OCI-LY7 (cell line): Measurements from ENCODE around the gene ATP11A. TPM values are rescaled to one million over a fixed set of nuclear protein-coding genes. Genes with fewer than 3 reads are reported as not detected.

Source experiments
- BruUV-seq: library from RNA; stranded (reverse); fragments of 400-500 nt; replicated peaks from 2 replicates; lab custom pipeline; 2021; lab: Mats Ljungman, UMichigan
- CTCF ChIA-PET: fragments of 300-600 bp; sonication (Branson Sonifier 250); formaldehyde crosslinking; loops from one replicate; lab custom pipeline; 2022; ENCODE audit warnings: antibody characterized with exemption; ENCODE audit not compliant: unreplicated experiment; lab: Charles Lee
- POLR2A ChIA-PET: fragments of 300-600 bp; sonication (Branson Sonifier 250); formaldehyde crosslinking; loops from one replicate; lab custom pipeline; 2022; ENCODE audit warnings: antibody characterized with exemption; lab: Charles Lee
- DNase-seq: peaks from one replicate; pipeline ENCODE4 v3.0.0-alpha.2; 2015; ENCODE audit warnings: low spot score
- H2AFZ ChIP-seq: fragments of 200-600 bp; sonication (generic), shearing (Covaris generic); 2 replicates; pipeline ENCODE4 v1.6.1; 2014; ENCODE audit warnings: mild to moderate bottlenecking, antibody characterized with exemption, low read length, moderate library complexity
- H3K27ac ChIP-seq: fragments of 200-600 bp; sonication (generic); 2 replicates; pipeline ENCODE4 v1.5.1; 2014; ENCODE audit warnings: mixed run types, low read depth, mild to moderate bottlenecking, moderate library complexity, low read length, inconsistent platforms; ENCODE audit not compliant: poor library complexity, severe bottlenecking
- H3K36me3 ChIP-seq: fragments of 200-600 bp; sonication (generic); 2 replicates; pipeline ENCODE4 v1.6.1; 2014; ENCODE audit warnings: mild to moderate bottlenecking, antibody characterized with exemption, low read length, moderate library complexity, mixed read lengths; ENCODE audit not compliant: insufficient read depth
- H3K4me1 ChIP-seq: fragments of 200-600 bp; sonication (generic); 2 replicates; pipeline ENCODE4 v1.5.1; 2014; ENCODE audit warnings: mild to moderate bottlenecking, low read length; ENCODE audit not compliant: insufficient read depth, poor library complexity, severe bottlenecking
- H3K4me2 ChIP-seq: fragments of 200-600 bp; sonication (generic); 2 replicates; pipeline ENCODE4 v1.6.1; 2014; ENCODE audit warnings: mild to moderate bottlenecking, low read length
- H3K4me3 ChIP-seq: fragments of 200-600 bp; sonication (generic); 2 replicates; pipeline ENCODE4 v1.5.1; 2014; ENCODE audit warnings: mild to moderate bottlenecking, low read depth, low read length; ENCODE audit not compliant: poor library complexity, severe bottlenecking
- H3K79me2 ChIP-seq: fragments of 200-600 bp; sonication (generic); 2 replicates; pipeline ENCODE4 v1.6.1; 2016; ENCODE audit warnings: low read depth, mild to moderate bottlenecking, low read length, moderate library complexity, mixed read lengths; ENCODE audit not compliant: insufficient read depth
- H3K9me2 ChIP-seq: fragments of 200-600 bp; sonication (generic); 2 replicates; pipeline ENCODE4 v1.6.1; 2016; ENCODE audit warnings: mild to moderate bottlenecking, low read length, mixed read lengths; ENCODE audit not compliant: insufficient read depth
- H3K9me3 ChIP-seq: fragments of 200-600 bp; sonication (generic); 2 replicates; pipeline ENCODE4 v1.6.1; 2014; ENCODE audit warnings: mild to moderate bottlenecking, mixed run types, low read length, mixed read lengths
- H4K20me1 ChIP-seq: fragments of 200-600 bp; sonication (generic); 2 replicates; pipeline ENCODE4 v1.6.1; 2014; ENCODE audit warnings: mild to moderate bottlenecking, antibody characterized with exemption, low read length, moderate library complexity, mixed read lengths; ENCODE audit not compliant: insufficient read depth
- CTCF ChIP-seq: fragments of 200-600 bp; sonication (generic); conservative IDR thresholded peaks from 2 replicates; pipeline ENCODE4 v1.5.1; 2014; ENCODE audit warnings: mild to moderate bottlenecking, antibody characterized with exemption, low read length, moderate library complexity, mixed read lengths
- EZH2phosphoT487 ChIP-seq: fragments of 200-600 bp; sonication (generic); IDR thresholded peaks from 2 replicates; pipeline ENCODE4 v1.6.1; 2018; ENCODE audit warnings: low read depth, borderline replicate concordance, mild to moderate bottlenecking, mixed run types, antibody characterized with exemption, low read length, moderate library complexity, mixed read lengths
- intact Hi-C: fragments of 100-400 bp; cut with micrococcal nuclease; formaldehyde crosslinking; loops from one replicate; pipeline ENCODE4 v1.10.0; 2022; ENCODE audit not compliant: unreplicated experiment
- total RNA-seq, 2 experiments: library from RNA; depleted of rRNA in 1 of 2; stranded (reverse); fragments of >200 nt in 1 of 2; shearing (Covaris generic) in 1 of 2; gene quantifications; 2 replicates each; pipeline ENCODE4 v1.2.3, GENCODE V29; 2014 to 2022

ATP11A gene
- total RNA-seq, 2 experiments from 2014 or later: 8.8 to 23.1 TPM

GRCh38 chr13:112714376-112715174, 24.7 kb downstream of the ATP11A start:
- Histone ChIP-seq H3K4me1 (no peaks in the 10 kb centered on the region), H2AFZ (no peak overlapping the region), H3K4me3 (no peak overlapping the region), H3K36me3 (no peaks in the 10 kb centered on the region), H3K4me2 (no peak overlapping the region), H4K20me1 (no peaks in the 10 kb centered on the region; the same call in 1 of the 2 replicates), H3K79me2 (no peaks in the 10 kb centered on the region), H3K9me3 (no peaks in the 10 kb centered on the region), H3K9me2 (no peaks in the 10 kb centered on the region), H3K27ac (no peak overlapping the region)
- ChIA-PET CTCF (no interaction called here), POLR2A (no interaction called here)
- DNase-seq: no peak
- TF ChIP-seq CTCF: no peak
- TF ChIP-seq EZH2phosphoT487: no peak
- intact Hi-C loops: no loop called here
- no TSS peak for BruUV-seq

DNA sequence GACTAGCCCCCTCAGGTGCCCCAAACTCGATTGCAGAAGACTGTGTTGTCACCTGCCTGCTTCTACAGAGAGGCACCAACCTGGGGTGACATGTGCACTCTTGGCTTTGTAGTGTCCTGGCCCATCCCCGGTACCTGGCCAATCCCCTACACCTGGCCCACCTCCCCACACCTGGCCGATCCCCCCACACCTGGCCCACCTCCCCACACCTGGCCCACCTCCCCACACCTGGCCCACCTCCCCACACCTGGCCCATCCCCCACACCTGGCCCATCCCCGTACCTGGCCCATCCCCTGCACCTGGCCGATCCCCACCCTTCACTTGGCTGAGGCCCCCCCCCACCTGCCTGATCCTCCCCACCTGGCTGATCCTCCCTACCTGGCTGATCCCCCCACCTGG, 25.4 kb downstream of the ATP11A start:
- Histone ChIP-seq H3K9me2 (no peaks in the 10 kb centered on the region), H4K20me1 (no peaks in the 10 kb centered on the region; the same call in 1 of the 2 replicates), H3K27ac (no peak overlapping the region), H3K4me2 (no peak overlapping the region), H2AFZ (no peak overlapping the region), H3K36me3 (no peaks in the 10 kb centered on the region), H3K79me2 (no peaks in the 10 kb centered on the region), H3K4me1 (no peaks in the 10 kb centered on the region), H3K9me3 (no peaks in the 10 kb centered on the region), H3K4me3 (no peak overlapping the region)
- no peak for TF ChIP-seq EZH2phosphoT487
- no peak for DNase-seq
- intact Hi-C loops: no loop called here
- CTCF ChIA-PET: no interaction called here
- no TSS peak for BruUV-seq
- POLR2A ChIA-PET: no interaction called here

DNA sequence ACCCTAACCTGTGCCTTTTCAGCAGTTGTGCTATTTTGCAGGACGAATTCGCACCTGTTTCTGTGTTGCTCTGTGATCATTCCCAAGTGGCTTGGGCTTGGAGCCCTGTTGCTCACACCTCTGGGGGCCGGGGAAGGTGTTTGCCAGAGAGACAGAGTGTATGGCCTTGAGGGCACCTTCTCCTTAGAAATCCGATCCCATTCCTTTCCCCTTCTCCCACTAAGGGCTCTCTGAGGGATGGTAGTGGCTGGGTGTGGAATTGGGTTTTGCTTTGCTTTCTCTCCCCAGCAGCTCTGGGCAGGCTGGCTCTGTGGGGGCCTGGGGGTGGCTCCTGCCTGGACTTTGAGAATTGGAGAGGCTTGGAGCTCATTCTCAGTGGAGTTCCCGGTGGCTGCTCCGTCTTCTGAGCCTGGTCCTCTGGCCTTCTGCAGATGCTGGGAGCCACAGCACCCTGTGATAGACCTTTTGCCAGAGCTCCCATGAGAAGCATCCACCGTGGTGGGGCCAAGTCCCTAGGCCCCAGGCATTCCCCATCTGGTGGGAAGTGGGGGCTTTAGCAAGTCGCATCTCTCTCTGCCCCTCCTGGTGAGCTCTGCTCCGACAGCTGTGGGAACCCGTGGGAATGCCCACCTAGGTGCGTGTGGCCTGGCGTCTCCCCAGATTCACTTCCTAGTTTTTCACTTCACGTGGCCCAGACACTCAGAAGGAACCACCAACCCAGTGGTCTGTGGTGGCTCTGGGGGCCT, 26.1 kb downstream of the ATP11A start:
- no peak overlapping the region for H3K4me2 ChIP-seq
- no peaks in the 10 kb centered on the region for H3K79me2 ChIP-seq
- no peak for DNase-seq
- H4K20me1 ChIP-seq: no peaks in the 10 kb centered on the region
- H3K9me2 ChIP-seq: no peaks in the 10 kb centered on the region
- no peak overlapping the region for H2AFZ ChIP-seq
- no TSS peak for BruUV-seq
- POLR2A ChIA-PET: no interaction called here
- no peaks in the 10 kb centered on the region for H3K36me3 ChIP-seq
- intact Hi-C loops: no loop called here
- H3K4me3 ChIP-seq: no peak overlapping the region
- TF ChIP-seq EZH2phosphoT487 (no peak), CTCF (no peak)
- no peak overlapping the region for H3K27ac ChIP-seq
- no peaks in the 10 kb centered on the region for H3K9me3 ChIP-seq
- CTCF ChIA-PET: no interaction called here
- no peaks in the 10 kb centered on the region for H3K4me1 ChIP-seq
